Breast epithelium (tissue), 4 donors: ENCODE results near the gene SYCP2L. TPM values are rescaled to one million over a fixed set of nuclear protein-coding genes. Genes with fewer than 3 reads are reported as not detected.
"Not testable (repeated sequence)": the region's sequence is repeated elsewhere in the genome, so short reads cannot be mapped to it uniquely, and the experiment has no call there.

Experiments
- DNase-seq, 2 donors: peaks; one replicate each; pipeline ENCODE4 v3.0.0-alpha.2; 2019; ENCODE audit warnings: low spot score in 2 of 2
- H3K27ac ChIP-seq, 2 donors: fragments of 200-600 bp; sonication (generic) in 1 of 2; one replicate each; pipeline ENCODE4 v1.5.1; 2016 to 2019; ENCODE audit warnings: mild to moderate bottlenecking in 1 of 2
- H3K27me3 ChIP-seq, 2 donors: fragments of 200-600 bp; sonication (generic) in 1 of 2; one replicate each; pipeline versions ENCODE4 v1.5.1 to v1.6.0; 2017 to 2019; ENCODE audit warnings: control low read depth in 1 of 2, mild to moderate bottlenecking in 1 of 2
- H3K36me3 ChIP-seq: fragments of 200-600 bp; one replicate; pipeline ENCODE4 v1.5.1; 2019
- H3K4me1 ChIP-seq, 2 donors: fragments of 200-600 bp; sonication (generic); one replicate each; pipeline ENCODE4 v1.5.1; 2016 to 2019; ENCODE audit warnings: control low read depth in 1 of 2
- H3K4me3 ChIP-seq, 3 donors: fragments of 200-600 bp; sonication (generic); 1 replicate in 2 of 3; 2 replicates in 1 of 3; pipeline ENCODE4 v1.5.1; 2016 to 2019; ENCODE audit warnings: mild to moderate bottlenecking in 3 of 3, moderate library complexity in 2 of 3
- H3K9me3 ChIP-seq, 2 donors: fragments of 200-600 bp; sonication (generic) in 1 of 2; one replicate each; pipeline ENCODE4 v1.5.1; 2016 to 2019; ENCODE audit warnings: control low read depth in 1 of 2
- POLR2A ChIP-seq: fragments of 450-650 bp; IDR thresholded peaks from one replicate; pipeline ENCODE4 v1.6.1; 2016; ENCODE audit warnings: antibody characterized with exemption, mild to moderate bottlenecking, moderate library complexity
- POLR2AphosphoS5 ChIP-seq, 3 donors: sonication (generic); formaldehyde crosslinking; IDR thresholded peaks; one replicate each; pipeline ENCODE4 v1.6.1; 2017; ENCODE audit warnings: antibody characterized with exemption in 3 of 3
- intact Hi-C: fragments of 100-400 bp; cut with DNase I; formaldehyde crosslinking; loops from one replicate; pipeline ENCODE4 v1.15.1; 2023; ENCODE audit warnings: low total_unique reads
- total RNA-seq, 3 donors: library from RNA; depleted of rRNA; stranded (reverse); fragments of >200 nt; gene quantifications; one replicate each; pipeline ENCODE4 v1.1.0, GENCODE V29; 2016
- TF ChIP-seq, protein P1 (sequence below), 3 donors: fragments of 450-650 bp; IDR thresholded peaks; one replicate each; pipeline ENCODE4 v1.5.1; 2016 to 2017; ENCODE audit warnings: antibody characterized with exemption in 3 of 3, mild to moderate bottlenecking in 3 of 3, moderate library complexity in 3 of 3

The SYCP2L gene
- total RNA-seq, 3 donors from 2014 or later, result 1.8 to 2.2 (median 2.0) TPM

DNA sequence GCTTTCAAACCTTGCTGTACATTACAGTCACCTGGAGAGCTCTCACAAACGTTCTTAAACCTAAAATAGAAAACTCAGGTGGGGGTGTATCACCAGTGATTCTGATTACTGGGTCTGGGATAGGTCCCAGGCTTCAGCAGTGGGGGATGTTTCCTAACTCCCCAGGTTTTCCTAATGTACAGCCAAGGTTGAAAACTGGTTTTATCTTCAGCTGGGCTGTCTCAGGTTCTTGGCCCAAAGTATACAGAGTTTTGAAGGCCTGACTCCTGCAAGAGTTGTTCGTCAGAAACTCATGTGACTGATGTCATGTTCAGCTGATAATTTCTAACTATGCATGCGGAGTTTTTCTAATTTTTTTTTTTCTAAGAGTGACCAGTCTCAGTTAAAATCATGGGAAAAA is 9.8 kb downstream of the SYCP2L start:
- H3K4me3 ChIP-seq, result no peak overlapping the region
- DNase-seq, result no peak
- TF ChIP-seq POLR2A (no peak), POLR2AphosphoS5 (IDR thresholded peaks at IDR 0.05) (no peak)
- TF ChIP-seq, protein P1, sequence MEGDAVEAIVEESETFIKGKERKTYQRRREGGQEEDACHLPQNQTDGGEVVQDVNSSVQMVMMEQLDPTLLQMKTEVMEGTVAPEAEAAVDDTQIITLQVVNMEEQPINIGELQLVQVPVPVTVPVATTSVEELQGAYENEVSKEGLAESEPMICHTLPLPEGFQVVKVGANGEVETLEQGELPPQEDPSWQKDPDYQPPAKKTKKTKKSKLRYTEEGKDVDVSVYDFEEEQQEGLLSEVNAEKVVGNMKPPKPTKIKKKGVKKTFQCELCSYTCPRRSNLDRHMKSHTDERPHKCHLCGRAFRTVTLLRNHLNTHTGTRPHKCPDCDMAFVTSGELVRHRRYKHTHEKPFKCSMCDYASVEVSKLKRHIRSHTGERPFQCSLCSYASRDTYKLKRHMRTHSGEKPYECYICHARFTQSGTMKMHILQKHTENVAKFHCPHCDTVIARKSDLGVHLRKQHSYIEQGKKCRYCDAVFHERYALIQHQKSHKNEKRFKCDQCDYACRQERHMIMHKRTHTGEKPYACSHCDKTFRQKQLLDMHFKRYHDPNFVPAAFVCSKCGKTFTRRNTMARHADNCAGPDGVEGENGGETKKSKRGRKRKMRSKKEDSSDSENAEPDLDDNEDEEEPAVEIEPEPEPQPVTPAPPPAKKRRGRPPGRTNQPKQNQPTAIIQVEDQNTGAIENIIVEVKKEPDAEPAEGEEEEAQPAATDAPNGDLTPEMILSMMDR (IDR thresholded peaks at IDR 0.05), result no peak
- H3K9me3 ChIP-seq, result no peaks in the 10 kb centered on the region
- H3K27me3 ChIP-seq, result no peaks in the 10 kb centered on the region
- intact Hi-C loops, result no loop called here
- H3K27ac ChIP-seq, result no peak overlapping the region
- no peaks in the 10 kb centered on the region for H3K4me1 ChIP-seq
- H3K36me3 ChIP-seq, result no peaks in the 10 kb centered on the region

- DNase-seq, result no peak
- H3K4me1 ChIP-seq, result no peaks in the 10 kb centered on the region
- H3K4me3 ChIP-seq, result no peak overlapping the region
- H3K36me3 ChIP-seq, result no peaks in the 10 kb centered on the region
- TF ChIP-seq, protein P1 (IDR thresholded peaks at IDR 0.05), result no peak
- TF ChIP-seq POLR2A, result no peak
- TF ChIP-seq POLR2AphosphoS5 (IDR thresholded peaks at IDR 0.05), result no peak
- intact Hi-C loops, result no loop called here
- H3K9me3 ChIP-seq, result no peaks in the 10 kb centered on the region
- no peak overlapping the region for H3K27ac ChIP-seq
- H3K27me3 ChIP-seq, result no peaks in the 10 kb centered on the region
These were observed 14.9 kb downstream of the SYCP2L start for GRCh38 chr6:10901770-10902169.

DNA sequence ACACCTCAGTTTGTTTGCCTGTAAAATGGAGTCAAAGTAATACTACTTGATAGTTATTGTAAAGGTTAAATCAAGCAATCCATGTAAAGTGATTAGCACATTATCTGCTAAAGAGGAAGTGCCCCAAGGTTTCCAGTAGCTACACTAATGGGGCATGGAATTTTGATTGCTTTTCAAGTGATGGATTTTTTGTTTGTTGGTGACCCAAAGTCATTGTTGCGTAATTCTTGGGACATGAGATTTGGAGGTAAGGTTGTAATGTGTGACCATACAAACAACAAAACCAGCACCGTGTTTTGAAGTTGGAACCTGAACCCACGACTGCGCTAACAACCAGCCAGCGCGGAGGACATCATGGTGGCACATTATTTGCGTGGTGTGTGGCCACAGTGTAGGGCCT is 17.2 kb downstream of the SYCP2L start:
- H3K9me3 ChIP-seq, result no peaks in the 10 kb centered on the region
- no peak for TF ChIP-seq POLR2A
- no peak overlapping the region for H3K27ac ChIP-seq
- no peak for DNase-seq
- no peak overlapping the region for H3K4me3 ChIP-seq
- no peaks in the 10 kb centered on the region for H3K36me3 ChIP-seq
- intact Hi-C loops, result no loop called here
- no peaks in the 10 kb centered on the region for H3K27me3 ChIP-seq
- no peaks in the 10 kb centered on the region for H3K4me1 ChIP-seq

GRCh38 chr6:10908228-10908627 is 21.4 kb downstream of the SYCP2L start:
- Histone ChIP-seq H3K27ac (no peak overlapping the region), H3K4me3 (no peak overlapping the region), H3K27me3 (no peaks in the 10 kb centered on the region), H3K9me3 (no peaks in the 10 kb centered on the region), H3K36me3 (no peaks in the 10 kb centered on the region), H3K4me1 (no peaks in the 10 kb centered on the region)
- no peak for DNase-seq
- intact Hi-C loops, result no loop called here
- no peak for TF ChIP-seq POLR2AphosphoS5 (IDR thresholded peaks at IDR 0.05)
- TF ChIP-seq POLR2A, result no peak
- TF ChIP-seq, protein P1 (IDR thresholded peaks at IDR 0.05), result no peak

DNA sequence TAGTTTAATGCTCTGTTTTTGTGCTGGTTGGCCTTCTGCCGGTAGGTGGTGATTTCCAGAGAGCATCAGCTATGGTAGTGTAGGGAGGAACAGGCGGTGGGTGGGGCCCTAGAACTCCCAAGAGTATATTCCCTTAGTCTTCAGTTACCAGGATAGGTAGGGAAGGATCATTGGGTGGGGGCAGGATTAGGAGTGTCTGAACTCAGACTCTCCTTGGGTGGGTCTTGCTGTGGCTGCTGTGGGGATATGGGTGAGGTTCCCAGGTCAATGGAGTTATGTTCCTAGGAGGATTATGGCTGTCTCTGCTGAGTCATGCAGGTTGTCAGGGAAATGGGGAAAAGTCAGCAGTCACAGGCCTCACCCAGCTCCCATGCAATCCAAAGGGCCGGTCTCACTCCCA is 32.7 kb downstream of the SYCP2L start:
- H3K4me3 ChIP-seq, intact Hi-C loops, H3K9me3 ChIP-seq, H3K27ac ChIP-seq, H3K4me1 ChIP-seq, H3K36me3 ChIP-seq, H3K27me3 ChIP-seq, DNase-seq: not testable (repeated sequence)

GRCh38 chr6:10933126-10933525 is 46.3 kb downstream of the SYCP2L start:
- no peaks in the 10 kb centered on the region for H3K27me3 ChIP-seq
- no peak for DNase-seq
- no peaks in the 10 kb centered on the region for H3K4me1 ChIP-seq
- H3K9me3 ChIP-seq, result no peaks in the 10 kb centered on the region
- H3K36me3 ChIP-seq, result no peaks in the 10 kb centered on the region
- H3K27ac ChIP-seq, result no peak overlapping the region
- TF ChIP-seq, protein P1 (IDR thresholded peaks at IDR 0.05), result no peak
- TF ChIP-seq POLR2AphosphoS5 (IDR thresholded peaks at IDR 0.05) (no peak), POLR2A (no peak)
- intact Hi-C loops, result no loop called here
- H3K4me3 ChIP-seq, result no peak overlapping the region
